CD4-positive, alpha-beta T cell treated with Interleukin-4 for 1 hour (primary cell): ENCODE results near the gene TSPEAR.
"Not testable (repeated sequence)": the region's sequence is repeated elsewhere in the genome, so short reads cannot be mapped to it uniquely, and the experiment has no call there.

Experiments used
- DNase-seq, 2 donors: peaks; one replicate each; pipeline ENCODE4 v3.0.0-alpha.2; 2020 to 2022

The TSPEAR gene

DNA sequence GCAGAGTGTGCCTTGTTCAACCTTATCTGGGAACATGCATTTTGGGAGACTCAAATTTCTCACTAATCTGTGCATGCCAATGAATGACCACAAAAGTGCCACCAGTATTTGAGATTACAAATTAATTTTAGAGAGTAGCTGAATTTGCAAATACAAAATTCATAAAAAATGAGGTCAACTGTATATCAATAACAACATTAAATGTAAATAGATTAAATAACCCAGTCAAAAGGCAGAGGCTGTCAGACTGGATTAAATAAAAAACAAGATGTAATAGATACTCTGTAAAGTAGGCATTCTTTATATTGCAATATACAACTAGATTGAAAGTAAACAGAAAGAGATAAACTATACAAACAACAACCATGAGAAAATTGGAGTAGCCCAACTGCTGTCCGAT lies 147.3 kb downstream of the TSPEAR start:
- no peak for DNase-seq

DNA sequence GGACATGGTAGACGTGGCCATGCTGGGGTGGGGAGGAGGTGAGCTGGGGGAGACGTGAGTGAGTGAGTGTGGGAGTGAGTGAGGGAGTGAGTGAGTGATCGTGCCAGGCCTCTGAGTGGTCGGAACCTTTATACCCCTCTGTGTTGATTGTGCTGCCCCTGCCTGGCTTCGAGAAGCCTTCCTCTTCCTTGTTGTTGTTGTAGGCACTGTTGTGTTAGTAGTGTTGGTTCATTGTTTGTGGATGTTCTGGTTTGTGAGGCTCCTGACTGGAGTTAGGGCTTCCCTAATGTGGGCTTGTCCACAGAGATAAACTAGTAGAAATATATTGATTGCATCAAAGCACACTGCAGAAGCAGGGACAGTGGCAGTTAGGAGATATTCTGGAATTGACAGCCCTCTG lies 152.7 kb downstream of the TSPEAR start, which contains the start of gene KRTAP10-3:
Gene KRTAP10-3 (minus strand): TSS at position 101 of the 400 bp plus-strand sequence. CDS start 80 bp downstream, at position 21.
- DNase-seq = no peak

DNA sequence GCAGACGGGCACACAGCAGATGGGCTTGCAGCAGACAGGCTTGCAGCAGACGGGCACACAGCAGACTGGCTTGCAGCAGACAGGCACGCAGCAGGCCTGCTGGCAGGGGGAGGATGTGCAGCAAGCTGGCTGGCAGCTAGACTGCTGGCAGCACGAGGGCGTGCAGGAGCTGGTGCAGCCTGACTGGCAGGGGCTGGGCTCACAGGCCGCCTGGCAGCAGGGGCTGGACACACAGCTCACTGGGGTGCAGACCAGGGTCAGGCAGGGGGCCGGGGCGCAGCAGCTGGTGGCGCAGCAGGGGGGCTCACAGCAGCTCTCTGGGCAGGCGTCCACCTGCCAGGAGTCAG lies 153.1 kb downstream of the TSPEAR start:
- DNase-seq = not testable (repeated sequence)

DNA sequence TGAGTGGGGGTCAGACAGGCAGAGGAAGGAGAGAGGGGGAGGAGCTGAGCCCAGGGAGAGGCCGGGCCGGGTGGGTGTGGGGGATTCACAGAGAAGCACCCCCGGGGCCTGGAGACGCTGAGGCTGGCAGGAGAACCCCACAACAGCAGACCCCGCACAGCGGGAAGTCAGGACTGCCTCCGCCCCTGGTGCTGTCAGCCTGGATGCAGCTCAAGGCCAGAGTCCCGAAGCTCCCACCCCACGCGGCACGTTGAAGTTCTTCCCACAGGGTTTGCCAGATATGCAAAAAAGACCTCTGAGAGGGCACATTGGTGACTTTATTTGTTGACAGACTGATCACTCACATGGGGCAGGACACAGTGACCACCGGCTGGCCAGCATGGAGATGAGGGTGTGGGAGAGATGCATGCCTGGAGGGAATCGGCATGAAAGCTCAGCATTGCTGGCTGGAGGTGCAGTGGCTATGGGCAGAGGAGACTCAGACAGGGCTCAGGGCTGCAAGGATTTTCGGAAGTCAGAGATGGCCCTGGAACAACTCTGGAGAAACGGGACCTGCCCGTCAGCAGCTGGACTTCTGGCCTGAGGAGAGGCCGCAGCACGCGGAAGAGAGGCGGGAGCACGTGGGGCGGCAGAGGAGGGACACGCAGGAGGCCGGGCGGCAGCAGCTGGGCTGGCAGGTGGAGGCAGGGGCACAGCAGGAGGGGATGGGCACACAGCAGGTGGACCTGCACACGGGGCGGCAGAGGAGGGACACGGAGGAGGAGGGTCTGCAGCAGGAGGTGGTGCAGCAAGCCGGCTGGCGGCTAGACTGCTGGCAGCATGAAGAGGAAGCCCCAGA lies 153.7 kb downstream of the TSPEAR start:
- DNase-seq = no peak

DNA sequence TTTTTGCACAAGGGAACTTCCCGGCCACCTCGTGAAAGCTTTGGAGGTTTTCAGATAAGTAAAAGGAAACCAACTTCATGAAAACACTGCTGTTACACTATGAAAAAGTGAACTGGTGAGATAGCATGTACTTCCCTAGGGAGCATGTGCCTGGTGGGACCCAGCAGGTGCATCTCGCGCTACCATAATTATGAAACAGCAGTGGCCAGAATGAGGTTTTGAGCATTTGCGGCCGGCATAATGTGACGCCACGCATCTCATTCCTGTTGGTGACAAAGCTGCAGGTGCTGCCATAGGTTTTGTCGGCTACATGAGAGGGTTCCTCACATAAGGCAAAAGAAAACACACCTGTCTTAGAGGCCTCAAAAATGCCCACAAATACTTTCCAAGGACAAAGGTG lies 154.5 kb downstream of the TSPEAR start:
- no peak for DNase-seq

DNA sequence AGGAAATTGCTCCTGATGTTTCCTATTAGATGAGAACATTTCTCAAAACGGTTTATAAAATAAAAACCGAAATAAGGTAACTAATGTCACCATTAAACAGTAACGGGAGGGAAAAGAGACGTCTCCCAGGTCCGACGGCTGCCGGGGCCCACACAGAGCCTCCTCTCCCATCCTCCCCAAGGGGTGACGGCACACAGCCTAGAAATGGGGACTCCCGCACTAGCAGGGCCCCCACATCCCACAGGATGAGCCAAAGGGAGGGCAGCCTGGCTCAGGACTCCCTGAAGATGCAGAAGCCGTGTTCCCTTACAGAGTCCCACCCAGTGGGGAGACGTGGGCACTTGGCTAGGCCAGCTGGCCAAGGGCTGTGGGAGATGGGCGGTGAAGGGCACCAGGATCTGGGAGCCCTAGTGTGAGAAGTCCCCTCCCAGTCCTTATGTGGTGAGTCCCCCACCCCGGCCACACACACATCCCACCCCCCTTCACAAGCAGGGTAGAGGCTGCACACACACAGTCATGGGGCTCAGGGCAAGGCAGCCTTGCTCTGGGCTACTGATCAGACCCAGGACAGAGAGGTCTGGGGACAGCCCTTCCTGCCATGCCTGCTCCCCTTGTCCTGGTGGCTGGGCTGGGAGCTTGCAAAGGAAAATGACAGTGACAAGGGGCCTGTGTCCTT lies 156.0 kb downstream of the TSPEAR start:
- no peak for DNase-seq

DNA sequence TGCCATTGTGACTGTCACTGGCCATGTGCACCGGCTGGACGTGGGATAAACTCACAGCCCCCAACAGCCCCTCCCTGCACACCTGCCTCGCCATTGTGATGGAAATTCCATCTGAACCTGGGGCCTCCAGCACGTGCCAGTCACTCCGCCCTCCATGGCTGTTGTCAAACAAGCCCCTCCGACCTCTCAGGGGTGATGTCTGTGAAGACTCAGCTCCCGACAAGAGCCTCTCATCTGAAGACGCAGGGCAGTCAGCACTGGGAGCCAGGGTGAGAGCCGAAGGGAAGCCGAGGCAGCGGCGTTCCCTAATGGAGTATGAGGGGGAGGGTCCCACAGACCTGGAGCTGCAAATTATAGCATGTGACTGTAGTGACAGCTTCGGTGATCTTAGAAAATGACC lies 158.7 kb downstream of the TSPEAR start:
- DNase-seq = no peak

DNA sequence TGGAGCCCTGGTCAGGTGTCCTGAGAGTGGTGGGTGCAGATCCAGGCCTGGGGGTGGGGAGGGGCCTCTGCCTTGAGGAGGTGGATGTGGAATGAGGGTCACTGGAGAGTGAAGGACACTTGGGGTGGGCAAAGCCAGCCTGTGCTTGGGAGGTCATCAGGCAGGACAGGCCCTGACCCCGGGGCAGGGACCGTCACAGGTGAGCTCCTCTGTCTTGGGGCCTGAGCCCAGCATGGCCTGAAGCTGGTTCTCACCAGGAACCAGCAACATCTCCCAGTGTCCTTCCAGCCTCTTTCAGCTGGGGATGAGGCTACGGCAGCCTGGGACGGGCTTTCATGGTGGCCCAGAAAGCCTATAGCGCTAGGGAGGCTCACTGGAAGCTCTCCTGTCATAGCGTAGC lies 159.2 kb downstream of the TSPEAR start:
- DNase-seq = no peak

DNA sequence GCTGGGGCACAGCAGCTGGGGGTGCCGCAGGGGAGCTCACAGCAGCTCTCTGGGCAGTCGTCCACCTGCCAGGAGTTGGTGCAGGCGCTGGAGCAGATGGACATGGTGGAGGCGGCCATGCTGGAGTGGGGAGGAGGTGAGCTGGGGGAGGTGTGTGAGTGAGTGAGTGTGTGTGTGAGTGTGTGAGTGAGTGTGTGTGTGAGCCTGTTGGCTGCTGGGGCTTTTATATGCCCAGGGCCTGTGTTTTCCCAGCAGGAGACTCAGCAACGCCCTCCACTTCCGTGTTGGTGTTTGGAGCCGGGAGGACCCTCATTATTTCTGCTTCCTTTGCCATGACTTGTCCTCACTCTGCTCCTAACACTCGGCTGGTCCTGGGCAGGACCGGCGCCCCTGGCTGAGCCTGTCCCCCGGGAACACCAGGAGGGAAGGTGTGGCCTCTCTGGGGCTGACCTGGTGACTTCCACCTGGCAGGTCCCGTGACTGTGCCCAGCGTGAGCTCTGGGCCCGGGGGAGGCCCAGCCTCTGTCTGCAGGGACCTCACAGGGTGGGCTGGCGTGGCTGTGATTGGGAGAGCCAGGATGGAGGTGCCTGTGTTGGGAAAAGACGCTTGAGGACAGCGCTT lies 159.9 kb downstream of the TSPEAR start, which contains the start of gene KRTAP10-2:
Gene KRTAP10-2 (minus strand): TSS at position 166 of the 622 bp plus-strand sequence. CDS start 47 bp downstream, at position 119.
- no peak for DNase-seq

DNA sequence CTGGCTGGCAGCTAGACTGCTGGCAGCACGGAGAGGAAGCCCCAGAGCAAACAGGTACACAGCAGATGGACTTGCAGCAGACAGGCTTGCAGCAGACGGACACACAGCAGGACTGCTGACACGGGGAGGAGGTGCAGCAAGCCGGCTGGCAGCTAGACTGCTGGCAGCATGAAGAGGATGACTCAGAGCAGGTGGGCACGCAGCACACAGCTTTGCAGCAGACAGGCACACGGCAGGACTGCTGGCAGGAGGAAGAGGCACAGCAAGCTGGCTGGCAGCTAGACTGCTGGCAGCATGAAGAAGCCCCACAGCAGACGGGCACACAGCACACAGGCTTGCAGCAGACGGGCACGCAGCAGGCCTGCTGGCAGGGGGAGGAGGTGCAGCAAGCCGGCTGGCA lies 160.6 kb downstream of the TSPEAR start:
- DNase-seq = no peak

DNA sequence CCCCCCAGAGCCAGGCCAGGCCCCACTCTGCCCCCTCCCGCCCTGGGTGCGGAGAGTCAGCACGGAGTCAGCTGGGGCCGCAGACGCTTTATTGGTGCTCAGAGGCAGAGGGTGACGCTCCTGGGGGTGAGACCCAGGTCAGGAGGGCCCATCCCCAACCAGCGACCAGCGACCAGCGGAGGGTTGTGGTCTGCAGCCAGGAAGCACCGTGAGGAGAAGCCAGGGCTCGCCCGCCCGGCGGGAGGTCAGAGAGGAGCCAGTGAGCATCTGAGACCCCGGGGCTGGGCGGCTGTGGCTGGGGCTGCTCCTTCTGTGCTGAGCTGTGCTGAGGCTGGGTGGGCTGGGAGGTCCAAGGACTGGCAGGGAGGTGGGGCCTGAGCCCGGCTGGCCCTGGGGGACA lies 161.1 kb downstream of the TSPEAR start:
- not testable (repeated sequence) for DNase-seq

DNA sequence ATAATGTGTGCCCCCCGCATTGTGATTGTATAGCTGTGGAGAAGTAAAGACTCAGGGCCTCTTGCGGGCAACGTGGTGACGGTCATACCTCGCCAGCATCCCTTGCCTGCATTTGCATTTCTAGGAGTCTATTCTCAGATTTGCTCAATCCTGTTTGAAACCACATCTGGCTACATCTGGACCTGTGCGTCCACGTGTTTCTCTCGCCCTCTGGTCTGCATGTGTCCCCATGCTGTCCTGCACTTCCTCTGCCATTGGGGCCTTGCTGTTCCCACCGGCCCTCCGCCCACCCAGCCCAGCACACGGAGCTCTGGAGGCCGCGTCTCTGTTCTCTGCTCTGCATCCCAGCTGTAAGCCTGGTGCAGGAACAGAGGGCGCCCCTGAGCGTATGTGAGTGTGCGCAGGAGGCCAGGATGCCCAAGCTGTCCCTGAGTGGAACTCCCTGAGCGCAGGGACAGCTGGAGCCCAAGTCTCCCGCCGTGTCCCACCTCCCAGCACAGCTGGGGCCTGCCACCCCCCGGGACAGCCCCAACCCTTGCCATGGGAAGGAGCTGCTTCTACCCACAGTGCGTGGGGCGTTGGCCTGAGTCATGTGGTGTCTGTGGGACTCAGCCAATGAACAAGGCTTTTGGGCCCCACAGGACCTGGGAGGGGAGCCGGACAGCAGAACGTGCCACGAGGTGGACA lies 161.7 kb downstream of the TSPEAR start:
- no peak for DNase-seq

DNA sequence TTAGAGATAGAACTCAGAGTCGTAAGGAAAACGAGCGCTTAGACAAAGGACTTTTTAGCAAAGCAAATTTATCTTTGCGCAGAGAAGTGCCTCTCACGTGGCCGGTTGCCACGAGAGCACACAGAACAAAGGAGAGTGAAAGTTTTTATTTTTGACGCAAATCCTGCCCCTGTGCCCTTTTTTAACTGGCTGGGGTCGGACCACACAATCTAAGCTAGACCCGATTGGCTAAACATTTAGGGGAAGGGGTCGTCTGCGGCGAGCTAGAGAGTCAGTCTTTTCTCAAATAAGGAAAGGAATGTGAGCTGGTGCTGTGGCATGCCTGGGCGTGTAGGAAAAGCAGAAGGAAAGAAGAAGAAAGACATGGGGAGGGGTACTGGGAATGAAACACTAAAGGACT lies 162.4 kb downstream of the TSPEAR start:
- no peak for DNase-seq

DNA sequence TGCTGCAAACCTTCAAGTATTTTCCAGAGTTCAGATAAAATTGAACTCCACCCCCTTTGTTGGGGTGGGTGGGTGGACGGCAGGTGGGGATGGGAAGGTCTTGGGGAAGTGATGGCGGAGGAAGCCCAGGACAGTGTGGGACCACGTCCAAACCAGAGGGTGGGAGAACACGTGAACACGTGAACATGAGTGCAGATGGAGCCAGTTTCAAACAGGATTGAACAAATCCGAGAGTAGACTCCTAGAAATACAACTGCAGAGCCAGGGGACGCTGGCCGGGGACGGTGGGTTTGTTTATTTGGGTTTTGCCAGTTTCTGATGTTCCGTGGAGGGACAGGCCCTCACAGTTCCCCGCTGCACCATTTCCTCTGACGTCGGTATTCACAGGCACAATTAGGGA lies 163.0 kb downstream of the TSPEAR start:
- no peak for DNase-seq

DNA sequence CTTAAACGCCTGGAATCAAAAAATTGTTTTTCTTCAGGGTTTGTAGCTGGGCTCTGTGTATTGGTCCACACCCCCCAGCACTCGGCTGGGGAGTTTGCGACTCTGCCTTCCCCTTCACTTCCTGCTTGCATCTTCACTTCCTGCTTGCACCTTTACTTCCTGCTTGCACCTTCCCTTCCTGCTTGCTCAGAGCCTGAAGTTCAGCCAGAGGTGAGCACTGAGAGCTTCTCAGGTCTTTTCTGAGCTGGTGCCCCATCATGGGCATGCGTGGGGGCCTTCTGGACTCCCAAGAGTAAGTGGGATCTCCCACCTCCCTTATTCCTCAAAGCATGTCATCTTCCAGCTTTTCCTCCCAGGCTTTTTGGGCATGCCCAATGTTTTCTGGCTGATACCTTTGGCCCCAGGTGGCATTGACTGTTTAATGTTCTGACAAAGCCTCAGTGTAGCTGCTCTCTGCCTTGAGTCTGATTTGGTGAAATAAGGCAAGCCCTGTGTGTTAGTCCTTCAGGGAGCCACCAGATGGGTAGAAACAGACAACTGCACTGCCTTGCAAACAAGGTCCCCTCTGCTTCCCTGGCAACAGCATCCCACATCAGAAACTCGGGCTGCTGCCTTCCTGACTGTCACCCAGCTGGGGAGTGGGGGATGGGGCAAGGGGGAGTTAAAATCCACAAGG lies 163.6 kb downstream of the TSPEAR start:
- DNase-seq = peak; percentile 46 to 51

DNA sequence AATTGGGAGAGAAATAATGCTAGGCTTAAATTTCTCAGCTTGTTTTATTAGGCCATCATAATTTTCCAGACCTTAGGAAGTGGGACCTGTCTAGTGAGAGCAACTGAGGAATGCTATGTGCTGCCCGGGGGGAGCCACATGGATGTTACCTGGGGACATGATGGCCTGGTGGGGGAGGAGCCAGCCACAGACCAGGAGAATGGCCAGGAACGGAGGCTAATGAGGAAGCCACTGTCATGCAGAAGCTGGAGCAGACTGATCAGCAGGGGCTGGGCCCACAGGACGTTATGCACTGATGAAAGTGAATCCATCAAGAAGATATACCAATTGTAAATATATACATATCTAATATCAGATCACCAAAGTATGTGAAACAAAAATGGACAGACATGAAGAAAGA lies 166.8 kb downstream of the TSPEAR start:
- no peak for DNase-seq

DNA sequence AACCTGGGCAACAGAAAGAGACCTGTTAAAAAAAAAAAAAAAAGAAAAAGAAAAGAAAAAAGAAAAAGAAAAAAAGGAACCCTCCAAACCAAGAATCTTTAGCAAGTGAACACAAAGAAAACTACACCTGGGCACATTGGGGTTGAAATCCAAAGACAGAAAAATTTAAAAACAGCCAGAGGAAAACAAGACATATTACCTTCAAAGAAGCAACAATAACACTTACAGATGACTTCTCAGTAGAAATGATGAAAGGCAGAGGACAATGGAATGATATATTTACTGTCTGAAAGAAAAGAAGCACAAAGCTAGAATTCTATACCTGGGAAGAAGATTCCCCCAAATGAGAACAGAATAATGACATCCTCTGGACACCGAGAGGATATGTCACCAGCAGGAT lies 168.7 kb downstream of the TSPEAR start:
- no peak for DNase-seq

DNA sequence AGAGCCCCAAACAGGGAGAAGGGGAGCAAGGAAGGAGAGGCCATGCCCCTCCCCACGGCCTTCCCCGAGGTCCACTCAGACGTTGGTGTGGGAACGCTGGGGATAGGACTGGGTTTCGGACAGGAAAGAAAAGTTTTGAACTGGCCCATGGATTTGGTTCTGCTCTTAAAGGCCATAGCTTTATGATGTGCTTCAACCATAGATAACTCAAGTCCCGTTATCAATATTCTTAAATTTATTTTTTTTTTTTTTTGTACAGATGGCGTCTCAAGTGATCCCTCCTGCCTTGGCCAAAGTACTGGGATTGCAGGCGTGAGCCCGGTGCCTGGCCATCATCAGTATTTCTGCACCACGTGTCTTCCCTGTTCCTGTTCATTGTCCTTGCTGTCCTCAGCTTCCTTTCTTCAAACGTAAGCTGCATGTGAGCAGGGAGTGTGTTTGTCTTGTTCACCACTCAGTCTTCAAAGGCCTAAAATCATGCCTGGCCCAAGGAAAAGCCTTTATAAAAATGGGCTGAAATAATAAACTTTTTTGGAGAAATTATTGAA lies 170.6 kb downstream of the TSPEAR start:
- no peak for DNase-seq

DNA sequence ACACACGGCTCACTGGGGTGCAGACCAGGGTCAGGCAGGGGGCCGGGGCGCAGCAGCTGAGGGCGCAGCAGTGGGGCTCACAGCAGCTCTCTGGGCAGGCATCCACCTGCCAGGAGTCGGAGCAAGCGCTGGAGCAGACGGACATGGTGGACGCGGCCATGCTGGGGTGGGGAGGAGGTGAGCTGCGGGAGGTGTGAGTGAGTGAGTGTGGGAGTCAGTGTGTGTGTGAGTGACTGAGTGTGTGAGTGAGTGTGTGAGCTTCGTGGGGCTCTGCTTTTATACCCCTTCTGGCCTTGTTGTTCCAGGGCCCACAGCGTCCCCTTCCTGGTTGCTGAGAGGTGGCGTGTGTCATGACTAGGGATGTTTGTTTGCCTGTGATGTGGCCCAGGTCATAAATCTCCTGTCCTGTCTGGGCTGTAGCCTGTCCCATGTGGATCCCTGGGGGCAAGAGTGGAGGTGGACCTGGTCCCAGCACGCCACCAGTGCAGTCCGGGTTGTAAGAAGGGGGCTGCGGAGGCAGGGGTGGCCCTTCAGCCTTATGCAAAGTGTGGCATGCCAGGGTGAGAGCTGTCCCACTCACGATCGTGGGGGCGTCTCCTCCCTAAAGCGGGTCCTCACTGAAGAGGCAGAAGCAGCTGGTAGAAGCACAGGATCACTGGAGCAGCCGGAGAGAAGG lies 171.2 kb downstream of the TSPEAR start, which contains the start of gene KRTAP10-1:
Gene KRTAP10-1 (minus strand): TSS at position 205 of the 676 bp plus-strand sequence. CDS start 45 bp downstream, at position 160.
- no peak for DNase-seq

DNA sequence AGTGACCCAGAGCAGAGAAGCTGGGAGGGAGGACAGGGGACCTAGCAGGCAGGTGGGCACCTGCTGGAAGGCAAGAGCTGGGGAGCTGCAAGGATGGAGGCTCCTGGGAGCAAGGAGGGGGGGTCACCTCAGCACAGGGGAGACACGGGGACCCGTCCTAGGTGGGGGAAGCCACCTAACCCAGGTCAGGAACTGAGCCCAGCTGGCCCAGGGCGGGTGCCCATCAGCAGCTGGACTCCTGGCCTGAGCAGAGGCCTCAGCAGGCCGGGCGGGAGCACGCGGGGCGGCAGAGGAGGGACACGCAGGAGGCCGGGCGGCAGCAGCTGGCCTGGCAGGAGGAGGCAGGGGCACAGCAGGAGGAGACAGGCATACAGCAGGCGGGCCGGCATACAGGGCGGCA lies 172.3 kb downstream of the TSPEAR start:
- DNase-seq = no peak
